H1 (cell line): ENCODE results near the gene SMAD7. TPM values are rescaled to one million over a fixed set of nuclear protein-coding genes. Genes with fewer than 3 reads are reported as not detected.

Experiments
- CBX8 ChIP-seq: fragments of 300-800, 300-1000 bp; sonication (generic); IDR thresholded peaks from 2 replicates; pipeline ENCODE4 v1.7.1; 2016; ENCODE audit warnings: low read depth, low read length, borderline replicate concordance
- CHD1 ChIP-seq: IDR thresholded peaks from 2 replicates; pipeline ENCODE4 v1.6.1; 2012; ENCODE audit warnings: low read depth, low read length, improper control_type of control experiment
- CHD7 ChIP-seq: fragments of 300-600 bp; sonication (generic); IDR thresholded peaks from 2 replicates; pipeline ENCODE4 v1.7.1; 2012; ENCODE audit warnings: low read length, moderate library complexity, mild to moderate bottlenecking, inconsistent platforms; ENCODE audit not compliant: insufficient replicate concordance
- GABPA ChIP-seq: IDR thresholded peaks from 2 replicates; pipeline ENCODE4 v1.6.1; 2011; ENCODE audit warnings: mild to moderate bottlenecking, low read length, moderate library complexity, borderline replicate concordance; ENCODE audit not compliant: insufficient read depth
- KDM1A ChIP-seq: fragments of 200-600, 300-600 bp; sonication (generic); IDR thresholded peaks from 2 replicates; pipeline ENCODE4 v1.7.1; 2016; ENCODE audit warnings: mild to moderate bottlenecking, low read length, borderline replicate concordance
- POLR2AphosphoS5 ChIP-seq: IDR thresholded peaks from 2 replicates; pipeline ENCODE4 v1.6.1; 2011; ENCODE audit warnings: low read depth, low read length
- TAF1 ChIP-seq: IDR thresholded peaks from 2 replicates; pipeline ENCODE4 v1.6.1; 2011; ENCODE audit warnings: mild to moderate bottlenecking, low read depth, low read length
- TAF7 ChIP-seq: optimal IDR thresholded peaks from 2 replicates; pipeline ENCODE3; 2011; ENCODE audit warnings: low read depth, mild to moderate bottlenecking, inconsistent platforms, low read length, moderate library complexity, borderline replicate concordance
- TEAD4 ChIP-seq: IDR thresholded peaks from 2 replicates; pipeline ENCODE4 v1.6.1; 2012; ENCODE audit warnings: low read depth, low read length, inconsistent platforms, mixed read lengths
- polyA plus RNA-seq, 7 experiments: library from polyadenylated mRNA; depleted of rRNA in 3 of 7; stranded (reverse) in 5 of 7; unstranded in 2 of 7; fragments of >200 nt in 5 of 7; fragments of 200-250 nt in 2 of 7; gene quantifications; 1 replicate in 5 of 7; 2 replicates in 1 of 7; 4 replicates in 1 of 7; pipeline versions ENCODE4 v1.2.1 to v1.2.3, GENCODE V29; 2011 to 2013; ENCODE audit warnings: missing spikeins in 2 of 7, mixed read lengths in 2 of 7
- total RNA-seq: library from RNA; stranded (reverse); fragmentation: NEBNext Ultra II Directional; extraction: Animal tissue kit (Norgen Biotek cat#: 25700); gene quantifications from 2 replicates; pipeline ENCODE4 v1.2.1, GENCODE V29; 2021

SMAD7 gene
- total and polyA plus RNA-seq, 2 of the 8 experiments (the other 6 are each of a cell fraction or from before 2014, with no cell fraction given): 6.5 to 15.5 TPM

GRCh38 chr18:48889981-48890762 is 60.6 kb downstream of the SMAD7 start (continued):
- no peak for TF ChIP-seq CHD7
- TF ChIP-seq TAF7: no peak
- TF ChIP-seq POLR2AphosphoS5: no peak
- no peak for TF ChIP-seq CHD1
- TF ChIP-seq KDM1A: no peak
- no peak for TF ChIP-seq TAF1
- TF ChIP-seq CBX8: no peak
- TF ChIP-seq GABPA: no peak
- no peak for TF ChIP-seq TEAD4
